WTC11 (cell line): ENCODE data around the gene CPLX3.

Source experiments
- ETV6 ChIP-seq: sonication (generic); formaldehyde crosslinking; IDR thresholded peaks from 2 replicates; pipeline ENCODE4 v1.8.1; 2022; ENCODE audit warnings: mild to moderate bottlenecking, missing genetic modification reagents
- NR1H2 ChIP-seq: sonication (generic); formaldehyde crosslinking; IDR thresholded peaks from 2 replicates; pipeline ENCODE4 v1.9.0; 2021; ENCODE audit warnings: mild to moderate bottlenecking, moderate library complexity, missing genetic modification reagents
- TP53 ChIP-seq: sonication (generic); formaldehyde crosslinking; IDR thresholded peaks from 2 replicates; pipeline ENCODE4 v1.8.1; 2023; ENCODE audit warnings: mild to moderate bottlenecking, missing genetic modification reagents
- TF ChIP-seq, protein P1 (sequence below): fragments of 200-600 bp; IDR thresholded peaks from 2 replicates; pipeline ENCODE4 v1.8.0; 2022; ENCODE audit warnings: antibody characterized with exemption
- TF ChIP-seq, protein P2 (sequence below): sonication (generic); formaldehyde crosslinking; IDR thresholded peaks from 2 replicates; pipeline ENCODE4 v1.8.1; 2023; ENCODE audit warnings: mild to moderate bottlenecking, missing genetic modification reagents, moderate library complexity
- TF ChIP-seq, protein P3 (sequence below): sonication (generic); formaldehyde crosslinking; IDR thresholded peaks from 2 replicates; pipeline ENCODE4 v1.8.1; 2022; ENCODE audit warnings: mild to moderate bottlenecking, moderate library complexity, missing genetic modification reagents

DNA sequence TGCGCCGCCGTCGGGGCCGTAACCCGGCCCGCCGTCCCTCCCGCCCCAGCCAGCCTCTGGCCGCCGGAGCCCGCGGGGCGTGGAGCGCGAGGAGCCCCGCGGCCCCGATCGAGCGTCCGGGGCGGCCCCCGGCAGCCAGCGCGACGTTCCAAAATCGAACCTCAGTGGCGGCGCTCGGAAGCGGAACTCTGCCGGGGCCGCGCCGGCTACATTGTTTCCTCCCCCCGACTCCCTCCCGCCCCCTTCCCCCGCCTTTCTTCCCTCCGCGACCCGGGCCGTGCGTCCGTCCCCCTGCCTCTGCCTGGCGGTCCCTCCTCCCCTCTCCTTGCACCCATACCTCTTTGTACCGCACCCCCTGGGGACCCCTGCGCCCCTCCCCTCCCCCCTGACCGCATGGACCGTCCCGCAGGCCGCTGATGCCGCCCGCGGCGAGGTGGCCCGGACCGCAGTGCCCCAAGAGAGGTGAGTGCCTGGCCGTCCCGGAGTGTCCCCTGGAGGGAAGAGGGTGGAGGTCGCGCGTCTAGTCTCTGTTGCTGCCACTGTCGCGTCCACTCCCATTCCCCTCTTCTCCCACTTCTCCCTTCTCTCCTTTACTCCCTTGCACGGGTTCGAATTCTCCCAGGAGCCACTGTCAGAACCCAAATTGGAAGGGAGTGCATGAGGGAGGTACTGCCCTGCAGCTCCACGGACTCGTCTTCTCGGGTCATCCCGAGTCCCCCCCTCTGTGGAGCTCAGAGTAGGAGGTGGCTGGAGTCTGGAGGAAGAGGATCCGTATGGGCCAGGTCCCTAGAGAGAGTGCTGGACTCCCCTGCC, 44.0 kb upstream of the CPLX3 start:
- TF ChIP-seq, protein P1, sequence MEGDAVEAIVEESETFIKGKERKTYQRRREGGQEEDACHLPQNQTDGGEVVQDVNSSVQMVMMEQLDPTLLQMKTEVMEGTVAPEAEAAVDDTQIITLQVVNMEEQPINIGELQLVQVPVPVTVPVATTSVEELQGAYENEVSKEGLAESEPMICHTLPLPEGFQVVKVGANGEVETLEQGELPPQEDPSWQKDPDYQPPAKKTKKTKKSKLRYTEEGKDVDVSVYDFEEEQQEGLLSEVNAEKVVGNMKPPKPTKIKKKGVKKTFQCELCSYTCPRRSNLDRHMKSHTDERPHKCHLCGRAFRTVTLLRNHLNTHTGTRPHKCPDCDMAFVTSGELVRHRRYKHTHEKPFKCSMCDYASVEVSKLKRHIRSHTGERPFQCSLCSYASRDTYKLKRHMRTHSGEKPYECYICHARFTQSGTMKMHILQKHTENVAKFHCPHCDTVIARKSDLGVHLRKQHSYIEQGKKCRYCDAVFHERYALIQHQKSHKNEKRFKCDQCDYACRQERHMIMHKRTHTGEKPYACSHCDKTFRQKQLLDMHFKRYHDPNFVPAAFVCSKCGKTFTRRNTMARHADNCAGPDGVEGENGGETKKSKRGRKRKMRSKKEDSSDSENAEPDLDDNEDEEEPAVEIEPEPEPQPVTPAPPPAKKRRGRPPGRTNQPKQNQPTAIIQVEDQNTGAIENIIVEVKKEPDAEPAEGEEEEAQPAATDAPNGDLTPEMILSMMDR = no peak
- TF ChIP-seq, protein P2, sequence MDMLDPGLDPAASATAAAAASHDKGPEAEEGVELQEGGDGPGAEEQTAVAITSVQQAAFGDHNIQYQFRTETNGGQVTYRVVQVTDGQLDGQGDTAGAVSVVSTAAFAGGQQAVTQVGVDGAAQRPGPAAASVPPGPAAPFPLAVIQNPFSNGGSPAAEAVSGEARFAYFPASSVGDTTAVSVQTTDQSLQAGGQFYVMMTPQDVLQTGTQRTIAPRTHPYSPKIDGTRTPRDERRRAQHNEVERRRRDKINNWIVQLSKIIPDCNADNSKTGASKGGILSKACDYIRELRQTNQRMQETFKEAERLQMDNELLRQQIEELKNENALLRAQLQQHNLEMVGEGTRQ (CRISPR knock-in tag) = no peak
- TF ChIP-seq, protein P3, sequence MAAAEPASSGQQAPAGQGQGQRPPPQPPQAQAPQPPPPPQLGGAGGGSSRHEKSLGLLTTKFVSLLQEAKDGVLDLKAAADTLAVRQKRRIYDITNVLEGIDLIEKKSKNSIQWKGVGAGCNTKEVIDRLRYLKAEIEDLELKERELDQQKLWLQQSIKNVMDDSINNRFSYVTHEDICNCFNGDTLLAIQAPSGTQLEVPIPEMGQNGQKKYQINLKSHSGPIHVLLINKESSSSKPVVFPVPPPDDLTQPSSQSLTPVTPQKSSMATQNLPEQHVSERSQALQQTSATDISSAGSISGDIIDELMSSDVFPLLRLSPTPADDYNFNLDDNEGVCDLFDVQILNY (CRISPR knock-in tag) = no peak
- TF ChIP-seq ETV6 (CRISPR knock-in tag) (no peak), TP53 (CRISPR knock-in tag) (no peak), NR1H2 (no peak)
